RPMI7951 (cell line): ENCODE results near the gene AVPR2. TPM values are rescaled to one million over a fixed set of nuclear protein-coding genes. Genes with fewer than 3 reads are reported as not detected.

Source experiments
- DNase-seq: peaks from one replicate; pipeline ENCODE4 v3.0.0-alpha.2; 2012; ENCODE audit warnings: low read depth
- total RNA-seq: library from RNA; depleted of rRNA; stranded (reverse); fragments of >200 nt; shearing (Covaris generic); gene quantifications from 2 replicates; pipeline ENCODE4 v1.2.3, GENCODE V29; 2014

AVPR2 gene
- total RNA-seq, 1 experiment from 2014 or later, result not detected

DNA sequence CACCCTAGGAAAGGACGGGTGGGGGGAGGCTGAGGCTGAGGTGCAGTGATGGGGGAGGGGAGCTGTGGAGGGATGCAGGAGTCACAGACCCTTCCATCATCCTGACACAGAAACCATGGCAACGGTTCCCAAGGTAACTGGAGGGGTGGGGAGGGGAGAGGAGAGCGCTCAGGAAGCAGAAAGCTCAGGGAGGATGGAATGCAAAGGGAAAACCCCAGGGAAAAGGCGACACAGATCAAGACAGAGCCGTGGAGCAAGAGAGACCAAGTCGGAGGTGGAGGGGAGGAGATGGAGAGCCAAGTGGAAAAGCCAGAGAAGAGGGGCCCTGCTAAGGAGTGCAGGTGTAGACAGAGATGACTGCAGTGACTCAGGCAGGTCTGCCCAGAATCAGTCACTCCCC is 33.0 kb upstream of the AVPR2 start:
- no peak for DNase-seq

DNA sequence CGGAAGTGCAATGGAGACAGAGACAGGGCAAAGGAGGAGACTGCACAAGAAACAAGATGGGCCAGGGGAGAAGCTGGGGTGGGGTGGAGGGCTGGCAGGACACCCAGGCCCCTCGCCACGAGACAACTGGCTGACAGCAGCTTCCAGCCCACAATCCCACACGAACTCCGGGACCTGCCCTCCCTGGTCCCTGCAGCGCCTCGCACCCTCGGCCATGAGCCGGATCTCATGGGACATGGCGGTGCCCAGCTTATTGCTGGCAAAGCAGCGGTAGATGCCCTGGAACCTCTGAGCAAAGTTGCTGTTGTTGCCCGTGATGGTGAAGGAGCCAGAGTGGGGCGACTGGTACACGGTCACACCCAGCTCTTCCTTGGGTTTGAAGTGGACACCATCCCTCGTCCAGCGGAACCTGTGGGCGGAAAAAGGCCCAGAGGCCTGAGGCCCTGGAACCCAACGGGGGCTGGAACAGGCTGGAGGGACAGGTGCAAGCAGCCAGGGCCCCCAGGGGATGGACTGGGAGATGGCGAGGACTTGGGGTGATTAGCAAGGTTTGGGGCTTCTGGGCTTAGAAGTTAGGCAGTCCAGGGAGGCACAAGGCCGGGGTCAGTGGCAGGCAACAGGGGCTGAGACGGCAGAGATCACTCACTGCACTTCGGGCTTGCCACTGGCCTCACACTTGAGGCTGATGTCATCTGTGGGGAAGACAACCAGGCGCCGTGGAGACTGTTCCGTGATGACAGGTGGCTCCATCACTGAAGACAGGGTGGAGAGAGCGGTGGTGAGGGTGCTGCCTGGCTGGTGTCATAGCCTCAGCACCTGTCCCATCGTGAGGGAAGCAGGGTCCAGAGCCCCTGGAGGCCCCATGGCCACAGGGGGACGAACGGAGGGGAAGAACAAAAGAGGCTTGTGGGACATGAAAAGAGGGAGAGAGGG is 32.3 kb upstream of the AVPR2 start:
- no peak for DNase-seq

DNA sequence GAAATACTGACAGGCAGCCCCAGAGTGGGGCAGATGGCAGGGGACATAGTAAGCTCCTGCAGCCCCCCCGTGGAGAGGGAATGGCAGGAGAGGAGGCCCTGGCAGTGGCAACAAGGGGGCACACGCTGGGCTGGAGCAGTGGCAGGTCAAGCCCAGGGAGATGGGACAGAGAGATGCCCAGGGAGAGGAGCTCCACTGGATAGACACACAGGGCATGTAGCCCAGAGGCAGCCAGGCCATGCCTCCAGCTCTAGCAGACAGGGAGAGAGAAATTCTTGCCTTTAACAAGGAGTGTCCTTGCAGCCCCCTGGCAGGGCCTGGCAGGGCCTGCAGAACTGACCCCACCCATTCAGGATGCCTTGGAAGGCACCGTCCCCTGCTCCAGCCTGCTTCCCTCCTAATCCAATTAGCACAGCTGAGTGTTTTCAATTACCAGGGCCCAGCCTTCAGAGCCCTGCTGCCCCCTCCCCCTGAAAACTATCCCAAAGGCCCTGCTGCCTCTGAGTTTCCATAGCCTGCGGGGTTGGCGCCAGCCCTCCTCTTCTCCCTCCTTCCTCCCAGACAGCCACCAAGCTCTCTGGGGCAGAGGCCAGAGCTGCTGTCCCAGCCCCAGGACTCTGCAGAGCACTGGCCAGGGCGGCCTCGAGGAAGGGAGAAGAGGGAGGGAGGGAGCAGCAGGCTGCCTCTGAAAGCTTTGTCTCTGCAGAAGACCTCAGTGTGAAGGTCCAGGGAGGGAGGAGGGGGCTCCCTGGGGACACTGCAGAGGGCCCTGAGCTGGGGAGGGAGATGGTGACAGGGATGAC is 31.0 kb upstream of the AVPR2 start:
- no peak for DNase-seq

DNA sequence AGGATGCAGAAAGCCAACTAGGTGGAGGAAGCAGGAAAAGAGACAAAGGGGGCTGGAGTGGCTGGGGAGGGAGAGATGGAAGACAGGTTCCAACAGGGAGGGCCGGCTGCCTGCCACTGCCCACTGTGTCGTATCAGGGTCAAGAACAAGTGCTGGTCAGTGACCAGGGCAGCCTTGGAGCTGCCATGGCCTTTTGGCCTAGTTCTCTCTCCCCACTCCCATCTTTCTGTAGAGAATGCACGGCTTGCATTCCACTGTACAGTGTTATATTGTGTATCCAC is 30.4 kb upstream of the AVPR2 start:
- no peak for DNase-seq

DNA sequence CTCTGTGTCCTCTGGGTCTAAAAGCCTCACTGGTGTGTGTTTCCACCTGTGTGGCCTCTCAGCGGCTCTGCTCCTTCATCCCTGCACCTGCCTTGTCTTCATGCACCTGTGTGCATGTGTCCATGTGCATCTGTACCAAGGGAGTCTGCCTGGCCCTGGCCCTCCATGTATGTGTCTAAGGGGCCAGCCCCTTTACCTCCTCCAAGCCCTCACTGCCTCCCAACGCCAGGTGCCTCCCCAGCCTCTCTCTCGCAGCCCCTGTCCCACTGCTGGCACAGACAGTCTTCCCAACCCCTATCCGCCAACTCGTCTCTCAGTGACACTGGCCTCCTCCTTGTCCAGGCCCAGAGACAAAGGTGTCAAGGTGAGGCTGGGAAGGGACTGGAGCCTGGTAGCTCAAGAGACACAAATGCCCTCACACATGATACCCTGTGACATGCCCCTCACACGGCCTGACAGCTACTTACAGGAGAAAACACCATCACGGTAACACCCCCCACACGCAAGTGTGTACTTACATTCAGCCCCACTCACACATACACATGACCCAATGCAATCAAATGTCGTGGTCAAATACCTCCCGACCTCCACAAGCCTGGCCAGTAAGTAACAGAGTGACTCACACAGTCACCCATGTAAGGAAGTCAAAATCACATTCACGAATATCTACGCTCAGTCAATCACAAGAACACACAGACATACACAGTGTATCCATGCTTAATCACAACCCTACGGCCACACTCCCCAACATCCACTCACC is 29.9 kb upstream of the AVPR2 start:
- no peak for DNase-seq

DNA sequence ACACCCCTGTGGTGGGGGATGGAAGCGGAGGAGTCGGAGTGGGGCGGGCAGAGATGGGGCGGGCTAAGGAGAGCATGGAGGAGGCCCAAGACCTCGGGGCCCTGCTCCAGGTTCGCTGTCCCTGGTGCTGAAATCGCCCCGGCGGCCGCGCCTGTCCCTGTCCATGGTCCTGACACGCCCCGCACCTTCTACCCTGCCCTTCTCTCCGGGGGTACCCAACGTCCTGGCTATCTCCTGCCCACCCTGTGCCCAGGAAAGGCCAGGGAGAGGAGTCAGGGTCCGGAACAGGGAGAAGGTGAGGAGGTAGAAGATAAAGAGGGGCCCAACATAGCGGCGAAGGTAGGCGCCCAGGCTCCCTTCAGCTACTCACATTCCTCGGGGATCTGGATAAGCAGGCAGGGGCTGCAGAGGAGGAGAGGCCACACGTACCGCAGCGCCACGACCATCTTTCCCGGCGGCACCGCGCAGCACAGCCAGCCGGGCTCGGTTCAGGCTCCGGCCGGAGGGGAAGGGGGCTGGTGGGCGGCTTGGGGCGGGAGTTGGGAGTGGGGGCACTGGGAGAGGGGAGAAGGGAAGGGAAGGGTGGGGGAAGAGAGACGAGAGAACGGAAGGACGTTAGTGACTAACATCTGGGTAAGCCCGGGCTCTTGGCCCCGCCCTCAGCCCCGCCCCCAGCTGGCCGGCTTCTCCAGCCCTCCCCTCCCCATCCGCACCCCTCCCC is 28.9 kb upstream of the AVPR2 start:
- DNase-seq, result no peak

DNA sequence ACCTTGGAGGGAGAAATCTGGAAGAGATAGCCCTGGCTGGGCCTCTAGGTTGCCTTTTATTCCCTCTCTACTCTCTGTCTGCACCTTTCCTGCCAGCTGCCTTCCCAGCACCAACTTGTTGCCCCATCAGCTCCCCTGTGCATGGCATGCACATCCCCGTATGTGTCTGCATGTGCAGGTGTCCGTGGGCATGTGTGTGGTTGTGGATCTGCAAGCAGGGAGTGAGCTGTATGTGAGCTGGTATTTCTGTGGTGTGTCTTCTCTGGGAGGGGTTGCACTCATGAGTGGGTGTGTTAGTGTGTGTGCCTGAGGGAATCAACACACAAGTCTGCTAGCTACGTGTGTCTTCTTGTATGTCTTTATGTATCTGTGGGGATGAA is 28.4 kb upstream of the AVPR2 start:
- no peak for DNase-seq

DNA sequence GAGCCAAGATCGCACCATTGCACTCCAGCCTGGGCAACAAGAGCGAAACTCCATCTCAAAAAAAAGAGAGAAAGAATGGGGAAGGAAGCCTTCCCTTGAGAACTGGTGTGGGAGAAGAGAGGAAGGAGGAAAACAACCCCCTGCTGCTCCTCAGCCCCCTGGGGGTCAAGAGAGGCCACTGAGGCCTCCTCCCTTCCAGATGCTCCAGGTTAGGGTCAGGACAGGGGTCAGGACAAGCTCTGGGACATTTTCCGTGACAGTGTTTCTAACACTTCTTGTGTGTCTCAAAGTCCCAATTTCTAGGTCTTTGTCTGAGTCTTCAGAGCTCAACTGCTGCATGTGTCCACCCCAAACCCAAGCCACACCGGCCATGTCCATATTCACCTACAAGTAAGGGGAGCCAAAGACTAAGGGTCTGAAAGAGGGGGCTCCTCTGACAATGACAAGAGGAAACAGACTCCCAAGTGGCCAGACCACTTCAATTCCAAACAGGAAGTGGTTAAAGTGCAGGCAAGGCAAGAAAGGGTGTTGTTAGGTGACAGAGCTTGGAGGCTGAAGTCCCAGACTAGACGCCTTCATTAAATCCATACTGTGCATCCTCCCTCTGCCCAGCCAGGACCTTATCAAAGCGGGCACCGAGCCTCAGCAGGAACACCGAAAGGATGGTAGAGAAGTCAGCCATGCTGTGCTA is 26.8 kb upstream of the AVPR2 start:
- DNase-seq, result no peak

DNA sequence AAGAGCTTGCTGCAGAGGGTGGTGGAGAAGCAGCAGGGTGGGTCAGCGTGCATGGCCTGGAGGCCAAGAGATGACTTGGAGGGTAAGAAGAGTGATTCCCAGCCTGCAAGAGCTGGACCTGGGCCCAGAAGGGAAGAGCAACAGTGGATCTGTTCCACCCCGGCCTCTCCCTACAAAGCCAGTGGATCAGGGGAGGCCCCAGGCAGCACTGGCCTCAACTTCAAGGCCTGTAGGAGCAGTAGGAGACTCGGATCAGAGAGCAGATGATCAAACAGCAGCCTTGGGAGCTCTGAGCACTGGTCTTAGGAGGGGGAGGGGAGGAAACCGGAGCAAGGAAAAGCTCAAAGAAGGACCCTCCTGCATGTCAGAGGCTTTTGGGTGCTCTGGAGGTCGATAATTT is 26.1 kb upstream of the AVPR2 start:
- no peak for DNase-seq

DNA sequence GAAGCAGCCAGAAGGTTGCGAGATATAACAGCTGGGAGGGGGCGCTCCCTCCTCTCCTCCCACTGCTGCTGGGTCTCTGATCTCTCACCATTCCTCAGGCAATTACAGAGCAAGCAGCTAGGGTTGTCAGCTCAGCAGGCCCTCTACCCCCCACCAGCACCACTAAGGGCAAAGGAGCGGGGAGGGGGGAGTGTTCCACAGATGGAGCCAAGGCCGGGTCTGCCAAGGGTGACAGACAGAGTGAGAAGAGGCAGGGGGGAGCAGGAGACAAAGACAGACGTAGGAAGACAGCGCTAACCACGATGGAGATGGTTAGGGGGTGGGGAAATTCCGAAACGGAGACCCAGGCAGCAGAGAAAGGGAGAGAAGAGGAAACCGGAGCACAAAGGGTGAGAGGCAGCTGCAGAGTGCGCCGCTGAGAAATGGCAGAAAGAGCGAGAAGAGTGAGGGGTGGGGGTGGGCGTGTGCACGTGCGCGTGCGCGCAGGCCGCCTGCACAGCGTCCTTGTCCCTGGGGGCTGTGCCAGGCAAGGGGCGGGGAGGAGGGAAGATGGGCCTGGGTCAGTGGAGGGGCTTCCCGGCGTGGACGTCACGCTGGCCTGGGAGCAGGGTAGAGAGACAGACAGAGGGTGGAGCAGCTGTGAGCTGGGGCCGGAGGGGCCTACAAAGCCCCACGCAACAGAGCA is 25.4 kb upstream of the AVPR2 start:
- DNase-seq, result no peak

DNA sequence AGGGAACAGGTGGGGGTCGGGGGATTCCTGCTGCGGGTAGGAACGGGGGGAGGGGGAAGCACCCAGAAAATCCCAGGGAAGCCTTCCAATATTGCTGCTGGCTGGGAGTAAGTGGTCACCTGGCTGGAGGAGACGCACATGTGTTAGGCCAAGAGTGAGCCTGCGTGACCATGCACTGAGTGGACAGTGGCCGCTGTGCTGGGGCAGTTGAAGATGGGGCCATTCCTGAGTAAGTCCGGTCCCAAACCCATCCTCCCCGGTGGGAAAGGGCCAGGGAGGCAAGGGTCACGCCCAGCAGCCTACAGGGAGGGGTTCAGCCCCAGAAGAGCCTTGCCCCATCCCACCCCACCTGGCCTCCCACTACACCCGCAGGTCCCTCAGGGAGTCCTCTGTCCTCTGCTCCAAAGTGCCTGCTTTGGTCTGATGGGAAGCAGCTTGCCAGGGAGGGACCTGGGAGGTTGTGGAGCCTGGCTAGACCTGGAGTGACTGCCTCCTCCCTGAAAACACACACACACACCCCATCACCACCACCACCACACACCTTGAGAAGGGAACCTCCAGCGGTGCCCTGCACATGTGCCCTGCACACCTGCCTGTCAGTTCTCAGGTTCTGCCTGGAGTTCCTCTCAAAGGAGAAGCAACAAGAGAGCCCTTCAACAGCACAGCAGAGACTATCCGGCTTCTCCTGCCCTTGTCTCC is 24.6 kb upstream of the AVPR2 start:
- no peak for DNase-seq

DNA sequence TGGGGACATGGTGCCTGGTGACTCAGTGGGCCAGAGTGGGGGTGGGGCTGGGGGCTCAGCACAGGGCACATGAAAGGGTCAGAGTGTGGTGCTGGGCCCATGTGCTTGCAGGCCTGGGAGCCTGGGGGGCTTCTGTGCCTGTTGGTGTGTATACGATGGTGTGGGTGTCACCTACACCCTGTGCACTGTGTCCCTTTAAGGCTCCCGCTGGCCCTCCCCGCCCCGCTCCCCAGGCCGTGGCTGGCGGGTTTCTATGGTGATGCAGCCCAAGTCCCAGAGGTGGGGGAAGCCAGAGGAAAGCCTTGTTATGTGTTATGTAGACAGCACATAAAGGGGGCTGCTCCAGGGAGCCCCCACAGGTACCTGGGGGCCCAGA is 24.0 kb upstream of the AVPR2 start:
- no peak for DNase-seq

DNA sequence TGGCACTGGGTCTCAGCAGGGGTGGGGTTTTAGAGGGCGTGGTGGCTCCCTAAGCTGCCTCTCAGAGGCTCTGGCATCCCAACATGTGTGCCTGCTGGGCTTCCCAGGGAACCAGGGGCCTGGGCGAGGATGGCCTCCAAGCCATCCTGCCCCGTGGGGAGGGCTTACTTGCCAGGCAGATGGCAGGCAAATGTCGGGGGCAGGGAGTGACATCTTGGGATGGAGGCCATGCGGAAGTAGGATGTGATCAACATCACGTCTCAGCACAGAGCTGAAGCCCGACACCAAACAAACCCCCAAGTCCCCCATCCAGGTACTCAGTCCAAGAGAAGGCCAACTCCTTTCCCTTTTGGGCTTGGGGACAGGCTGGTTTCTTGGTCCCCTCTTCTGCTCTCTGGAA is 23.2 kb upstream of the AVPR2 start:
- no peak for DNase-seq

DNA sequence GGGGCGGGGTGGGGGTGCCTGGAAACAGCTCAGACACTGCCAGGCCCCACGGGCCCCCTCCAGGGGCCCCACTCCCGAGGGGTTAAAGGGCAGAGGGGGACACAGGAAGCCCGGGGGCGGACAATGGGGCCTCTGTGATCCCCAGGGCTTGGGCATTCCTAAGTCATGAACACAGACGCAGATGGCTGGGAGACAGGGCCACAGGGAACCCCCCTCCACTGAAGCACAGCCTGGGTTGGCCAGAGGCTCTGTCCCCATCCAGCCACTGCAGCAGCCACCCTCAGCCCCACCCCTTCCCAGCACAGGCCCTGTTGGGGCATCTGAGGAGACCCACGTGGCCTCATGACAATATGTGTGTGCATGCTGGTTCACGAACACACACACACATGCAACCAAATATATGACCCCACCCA is 22.4 kb upstream of the AVPR2 start:
- DNase-seq, result peak; percentile 74

DNA sequence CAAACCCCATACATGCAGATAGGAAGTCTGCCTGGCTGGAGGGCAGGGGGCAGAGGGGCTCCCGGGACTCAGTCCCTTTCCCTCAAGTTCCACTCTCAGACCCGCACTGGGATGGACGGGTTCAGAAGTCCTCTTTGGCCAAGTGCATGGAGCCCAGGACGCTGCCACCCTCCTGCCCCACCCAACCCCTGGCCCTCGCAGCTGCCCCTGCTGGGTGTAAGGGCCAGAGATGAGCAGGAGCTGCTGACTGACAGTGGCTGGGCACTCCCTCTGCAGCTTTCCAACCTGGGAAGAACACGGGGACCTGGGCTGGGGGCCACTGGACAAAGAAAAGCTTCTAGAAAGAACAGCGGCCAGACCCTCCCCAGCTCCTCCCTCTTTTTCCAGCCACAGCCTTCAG is 21.9 kb upstream of the AVPR2 start:
- DNase-seq, result no peak

DNA sequence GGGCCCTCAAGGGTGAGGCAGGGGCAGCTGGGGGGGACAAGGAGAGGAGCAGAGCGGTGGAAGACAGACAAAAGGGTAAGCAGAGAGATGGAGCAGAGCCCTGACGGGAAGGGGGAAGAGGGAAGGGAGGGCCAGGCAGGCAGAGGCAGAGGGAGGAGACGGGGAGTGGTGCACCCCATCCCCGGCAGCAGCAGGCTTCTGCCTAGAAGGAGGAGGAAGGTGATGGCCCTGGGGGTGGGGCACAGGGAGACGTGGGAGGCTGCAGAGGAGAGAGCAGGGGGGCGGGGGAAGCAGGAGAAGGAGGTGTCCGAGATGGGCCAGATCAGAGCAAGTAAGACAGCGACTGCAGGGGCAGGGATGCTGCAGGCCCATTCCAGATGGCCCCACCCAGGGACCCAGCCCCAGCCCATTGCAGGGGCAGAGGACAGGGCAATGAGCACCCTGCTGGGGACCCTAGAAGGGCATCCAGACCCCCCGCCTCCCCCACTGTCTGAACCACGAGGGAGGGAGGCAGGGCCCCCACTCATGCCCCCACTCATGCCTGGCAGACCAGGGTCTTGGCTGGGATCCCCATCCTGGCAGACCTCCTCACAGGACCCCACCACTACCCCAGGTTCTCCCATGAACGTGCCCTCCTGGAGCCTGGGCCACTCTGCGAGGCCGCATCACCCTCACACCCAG is 21.2 kb upstream of the AVPR2 start:
- DNase-seq, result no peak

DNA sequence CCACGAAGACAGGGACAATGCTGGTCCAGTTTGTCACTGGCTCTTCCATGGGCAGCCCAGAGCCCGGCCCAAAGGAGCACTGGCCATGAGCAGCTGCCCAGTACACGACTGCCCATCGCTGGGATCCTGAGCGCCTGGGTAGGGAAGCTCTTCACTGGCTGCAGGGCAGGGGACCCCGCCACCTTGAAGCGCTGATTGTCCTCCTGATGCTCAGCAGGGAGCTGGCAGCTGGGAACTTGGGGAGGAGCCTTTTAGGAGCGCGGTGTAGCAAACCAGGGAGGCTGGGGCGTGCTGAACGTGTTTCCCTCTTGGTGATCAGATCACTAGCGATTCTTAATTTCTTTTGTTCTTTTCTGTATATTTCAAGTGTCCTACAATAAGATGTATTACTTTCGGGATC is 20.3 kb upstream of the AVPR2 start:
- DNase-seq, result no peak

DNA sequence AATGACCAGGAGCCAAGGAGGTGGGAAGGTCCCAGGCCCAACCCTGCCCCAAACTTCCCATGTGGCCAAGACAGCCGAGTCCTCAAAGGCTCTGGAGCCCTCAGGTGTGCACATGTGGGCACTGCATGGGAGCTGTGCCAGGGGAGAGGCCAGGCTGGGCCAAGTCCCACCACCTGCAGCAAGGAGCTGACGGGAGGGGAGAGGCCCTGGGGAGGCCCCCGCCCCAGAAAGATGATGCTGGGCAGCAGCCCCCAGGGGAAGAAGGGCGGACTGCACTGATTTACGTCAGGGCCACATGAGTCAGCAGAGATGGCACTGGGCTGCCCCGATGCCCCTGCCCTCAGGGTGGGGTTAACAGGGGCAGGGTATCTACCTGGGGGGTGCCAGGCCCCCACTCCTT is 19.9 kb upstream of the AVPR2 start:
- no peak for DNase-seq

DNA sequence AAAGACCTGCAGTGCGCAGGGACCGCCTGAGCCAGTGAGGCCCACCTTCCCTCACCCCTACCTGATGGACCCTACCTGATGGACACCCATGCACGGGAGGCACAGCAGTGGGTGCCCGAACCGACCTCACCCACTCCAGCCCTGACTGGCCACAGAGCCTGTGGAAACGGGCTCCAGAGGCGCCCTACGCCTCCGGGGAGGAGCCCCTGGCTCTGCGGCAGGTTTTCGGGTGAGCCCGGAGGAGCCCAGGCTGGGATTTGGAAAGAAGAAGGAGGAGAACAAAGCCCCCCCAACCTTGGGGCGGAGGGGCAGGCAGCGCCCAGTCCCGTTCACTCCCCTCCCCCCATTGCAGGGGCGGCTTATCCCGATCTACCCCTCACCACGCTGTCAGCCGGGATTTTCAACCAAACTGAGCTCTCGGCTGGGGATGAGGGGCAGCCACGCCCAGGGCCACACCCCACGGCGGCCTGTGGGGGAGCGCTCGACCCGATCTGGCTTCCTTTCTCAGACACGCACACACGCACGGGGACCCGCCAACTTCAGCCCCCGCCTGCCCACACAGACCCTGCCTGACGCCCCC is 19.2 kb upstream of the AVPR2 start:
- DNase-seq, result peak; percentile 36
